ENCODE data around the gene ADAMTSL4.

GRCh38 chr1:150558761-150559655, 9.8 kb downstream of the ADAMTSL4 start:
- TF ChIP-seq ZBTB7A (IDR thresholded peaks at IDR 0.05; ENCODE audit: low read depth) = no peak
- no peak for TF ChIP-seq EP300 (IDR thresholded peaks at IDR 0.05; ENCODE audit: borderline replicate concordance)
- no peak for TF ChIP-seq YY1 (IDR thresholded peaks at IDR 0.05; ENCODE audit: low read depth)
- TF ChIP-seq USF1 (IDR thresholded peaks at IDR 0.05) = no peak
- TF ChIP-seq TCF12 (IDR thresholded peaks at IDR 0.05; ENCODE audit: low read depth) = no peak
- TF ChIP-seq EGR1 (IDR thresholded peaks at IDR 0.05) = no peak
- no peak for TF ChIP-seq CEBPB (IDR thresholded peaks at IDR 0.05)
- no peak for TF ChIP-seq FOXM1 (IDR thresholded peaks at IDR 0.05; ENCODE audit: borderline replicate concordance, low read depth)
- TF ChIP-seq MAX (IDR thresholded peaks at IDR 0.05) = no peak
- no peak for TF ChIP-seq CREB1 (IDR thresholded peaks at IDR 0.05; ENCODE audit: low read depth)
- no peak for TF ChIP-seq RAD21 (IDR thresholded peaks at IDR 0.05; ENCODE audit: low read depth)
- TF ChIP-seq TAF1 (IDR thresholded peaks at IDR 0.05; ENCODE audit: low read depth) = no peak
- TF ChIP-seq REST (IDR thresholded peaks at IDR 0.05; ENCODE audit: low read depth) = no peak
- no peak for TF ChIP-seq TEAD4 (IDR thresholded peaks at IDR 0.05)
